GM21367 (cell line): ENCODE data around the gene REXO2.

Source experiments
- ATAC-seq: cut with Tn5 transposase; IDR thresholded peaks from one replicate; pipeline ENCODE4 v1.9.1; 2021; ENCODE audit not compliant: unreplicated experiment

REXO2 gene

GRCh38 chr11:114440971-114441763 lies 1.9 kb downstream of the REXO2 start:
- ATAC-seq = no peak

GRCh38 chr11:114441921-114442320 lies 2.7 kb downstream of the REXO2 start:
- ATAC-seq = no peak

GRCh38 chr11:114442536-114442935 lies 3.3 kb downstream of the REXO2 start:
- no peak for ATAC-seq

- ATAC-seq = no peak
Measured at GRCh38 chr11:114447444-114447843, 8.2 kb downstream of the REXO2 start.

- ATAC-seq = no peak
Measured at GRCh38 chr11:114447892-114448291, 8.6 kb downstream of the REXO2 start.

- ATAC-seq = no peak
Measured at GRCh38 chr11:114448749-114449482, 9.6 kb downstream of the REXO2 start.

GRCh38 chr11:114449845-114450244 lies 10.6 kb downstream of the REXO2 start:
- ATAC-seq = no peak

- ATAC-seq = no peak
Measured at GRCh38 chr11:114452399-114452798, 13.1 kb downstream of the REXO2 start.

GRCh38 chr11:114463999-114464398 lies 24.7 kb downstream of the REXO2 start:
- no peak for ATAC-seq

GRCh38 chr11:114466742-114467141 lies 27.5 kb downstream of the REXO2 start:
- ATAC-seq = no peak

GRCh38 chr11:114472661-114473060 lies 33.4 kb downstream of the REXO2 start:
- ATAC-seq = no peak

- ATAC-seq = no peak
Measured at GRCh38 chr11:114478001-114478410, 38.7 kb downstream of the REXO2 start.

GRCh38 chr11:114478768-114479167 lies 39.5 kb downstream of the REXO2 start:
- ATAC-seq = no peak

GRCh38 chr11:114479331-114479730 lies 40.1 kb downstream of the REXO2 start:
- no peak for ATAC-seq

- ATAC-seq = no peak
Measured at GRCh38 chr11:114482114-114482513, 42.8 kb downstream of the REXO2 start.

GRCh38 chr11:114483929-114484328 lies 44.7 kb downstream of the REXO2 start:
- ATAC-seq = no peak

- no peak for ATAC-seq
Measured at GRCh38 chr11:114496915-114497314, 57.6 kb downstream of the REXO2 start.

- ATAC-seq = no peak
Measured at GRCh38 chr11:114499756-114500155, 60.5 kb downstream of the REXO2 start.
